ENCODE results near the gene DBF4B. TPM values are rescaled to one million over a fixed set of nuclear protein-coding genes. Genes with fewer than 3 reads are reported as not detected.

DBF4B gene
- total and polyA plus RNA-seq, 2 of the 13 experiments (the other 11 are each of a cell fraction or from before 2014, with no cell fraction given) = 11.7 to 13.2 TPM

- peak; percentile 31; the same call in 1 of the 2 replicates for TF ChIP-seq FOXM1 (CRISPR knock-in tag; IDR thresholded peaks at IDR 0.05)
- 0 out of 2 replicates have a peak, but pooled peaks have one; percentile 17 for TF ChIP-seq GMEB2 (CRISPR knock-in tag; IDR thresholded peaks at IDR 0.05; ENCODE audit: low read depth)
- TF ChIP-seq ZNF839 (CRISPR knock-in tag; IDR thresholded peaks at IDR 0.05; ENCODE audit: borderline replicate concordance) = 0 out of 2 replicates have a peak, but pooled peaks have one; percentile 20
- TF ChIP-seq MXI1 (IDR thresholded peaks at IDR 0.05; ENCODE audit: borderline replicate concordance, low read depth, low read length) = peak; percentile 76; the same call in 2 of the 3 replicates
- TF ChIP-seq ISL2 (CRISPR knock-in tag; IDR thresholded peaks at IDR 0.05) = no peak; the same call in none of the 2 replicates
- TF ChIP-seq LCORL (IDR thresholded peaks at IDR 0.05) = no peak
- peak; percentile 69 for TF ChIP-seq LCORL (CRISPR knock-in tag; IDR thresholded peaks at IDR 0.05)
- peak; percentile 75 to 79 for TF ChIP-seq POLR2A (IDR thresholded peaks at IDR 0.05; ENCODE audit: insufficient read depth in 1 of 2, low read depth in 2 of 2, low read length in 2 of 2)
- no peak for TF ChIP-seq TRIM22 (IDR thresholded peaks at IDR 0.05)
- TF ChIP-seq AGO2 (optimal IDR thresholded peaks at IDR 0.05; ENCODE audit: low read depth, low read length) = no peak
- TF ChIP-seq ZNF883 (CRISPR knock-in tag; IDR thresholded peaks at IDR 0.05; ENCODE audit: not compliant biosample characterization) = peak; percentile 68
- no peak for TF ChIP-seq MLLT10 (CRISPR knock-in tag; IDR thresholded peaks at IDR 0.05)
- TF ChIP-seq ZNF256 (CRISPR knock-in tag; conservative IDR thresholded peaks at IDR 0.05) = no peak
- TF ChIP-seq ETV6 (CRISPR knock-in tag; conservative IDR thresholded peaks at IDR 0.05) = peak; percentile 74
- 0 out of 2 replicates have a peak, but pooled peaks have one; percentile 79 for TF ChIP-seq KLF13 (CRISPR knock-in tag; IDR thresholded peaks at IDR 0.05)
- no peak; the same call in 1 of the 2 replicates for TF ChIP-seq UBTF (CRISPR knock-in tag; IDR thresholded peaks at IDR 0.05)
- TF ChIP-seq ZNF335 (CRISPR knock-in tag; IDR thresholded peaks at IDR 0.05) = peak; percentile 97
- TF ChIP-seq ZNF598 (CRISPR knock-in tag; IDR thresholded peaks at IDR 0.05; ENCODE audit: borderline replicate concordance) = peak; percentile 46; the same call in 1 of the 2 replicates
- no peak for TF ChIP-seq ZNF720 (CRISPR knock-in tag; IDR thresholded peaks at IDR 0.05)
- TF ChIP-seq ZSCAN22 (CRISPR knock-in tag; IDR thresholded peaks at IDR 0.05) = no peak
- no peak for TF ChIP-seq TERF1 (CRISPR knock-in tag; IDR thresholded peaks at IDR 0.05)
- no peak for TF ChIP-seq RFXANK (CRISPR knock-in tag; IDR thresholded peaks at IDR 0.05)
- peak; percentile 61; the same call in 1 of the 2 replicates for TF ChIP-seq NRL (CRISPR knock-in tag; IDR thresholded peaks at IDR 0.05; ENCODE audit: borderline replicate concordance)
- TF ChIP-seq EZH2 (conservative IDR thresholded peaks at IDR 0.05; ENCODE audit: low read depth, low read length) = no peak
- no peak for TF ChIP-seq TEAD2 (CRISPR knock-in tag; IDR thresholded peaks at IDR 0.05)
- TF ChIP-seq ZNF326 (CRISPR knock-in tag; IDR thresholded peaks at IDR 0.05; ENCODE audit: borderline replicate concordance) = no peak
These were observed at the start of gene DBF4B (continued) for GRCh38 chr17:44708401-44709263.

All from HepG2 (cell line).